H1 (cell line): ENCODE data around the gene SCNN1A. TPM values are rescaled to one million over a fixed set of nuclear protein-coding genes. Genes with fewer than 3 reads are reported as not detected.

Experiments used
- CTCF ChIA-PET: fragments of 300-600 bp; sonication (Branson Sonifier 250); formaldehyde crosslinking; loops from one replicate; lab custom pipeline; 2021; ENCODE audit not compliant: partially characterized antibody; lab: Charles Lee
- POLR2A ChIA-PET: fragments of 300-600 bp; sonication (Branson Sonifier 250); formaldehyde crosslinking; loops from one replicate; lab custom pipeline; 2021; ENCODE audit warnings: inconsistent platforms; ENCODE audit not compliant: partially characterized antibody; lab: Charles Lee
- DNase-seq, 2 experiments: peaks; one replicate each; pipeline versions ENCODE4 v3.0.0 to v3.0.0-alpha.2; 2010 to 2022; ENCODE audit warnings: low spot score in 2 of 2, low read depth in 1 of 2, mixed read lengths in 1 of 2
- FAIRE-seq: peaks from 2 replicates; lab custom pipeline; 2011; peaks lifted over from hg19 to GRCh38; lab: Jason Lieb, UNC
- H2AFZ ChIP-seq: 2 replicates; pipeline ENCODE4 v1.8.1; 2012; ENCODE audit warnings: low read length, inconsistent platforms
- H2AK5ac ChIP-seq: 2 replicates; pipeline ENCODE4 v1.6.1; 2013; ENCODE audit warnings: low read depth, low read length
- H2BK120ac ChIP-seq: replicated peaks from 2 replicates; pipeline ENCODE3; 2013; ENCODE audit warnings: low read depth, low read length, inconsistent platforms
- H2BK12ac ChIP-seq: 2 replicates; pipeline ENCODE4 v1.6.1; 2013; ENCODE audit warnings: low read depth, low read length
- H2BK15ac ChIP-seq: 2 replicates; pipeline ENCODE4 v1.6.1; 2013; ENCODE audit warnings: low read length
- H2BK20ac ChIP-seq: 2 replicates; pipeline ENCODE4 v1.6.1; 2013; ENCODE audit warnings: low read length
- H2BK5ac ChIP-seq: 2 replicates; pipeline ENCODE4 v1.6.1; 2013; ENCODE audit warnings: low read depth, low read length
- H3K14ac ChIP-seq: 2 replicates; pipeline ENCODE4 v1.6.1; 2013; ENCODE audit warnings: inconsistent platforms; ENCODE audit not compliant: insufficient read length
- H3K18ac ChIP-seq: 2 replicates; pipeline ENCODE4 v1.6.1; 2013; ENCODE audit warnings: low read length; ENCODE audit errors: extremely low read depth
- H3K23ac ChIP-seq: 2 replicates; pipeline ENCODE4 v1.6.1; 2013; ENCODE audit warnings: inconsistent platforms; ENCODE audit not compliant: insufficient read length
- H3K23me2 ChIP-seq: 2 replicates; pipeline ENCODE4 v1.6.1; 2013; ENCODE audit warnings: low read depth, low read length
- H3K27ac ChIP-seq: 2 replicates; pipeline ENCODE4 v1.6.1; 2011; ENCODE audit warnings: low read depth, low read length, inconsistent platforms
- H3K27me3 ChIP-seq, 4 experiments: replicated peaks in 1 of 4; 1 replicate in 1 of 4; 2 replicates in 3 of 4; pipeline versions ENCODE4 v1.6.1 to v1.8.1; 2011 to 2013; ENCODE audit warnings: low read length in 3 of 4, mild to moderate bottlenecking in 3 of 4, inconsistent platforms in 2 of 4, mixed read lengths in 2 of 4, moderate library complexity in 1 of 4; ENCODE audit not compliant: control insufficient read depth in 3 of 4, insufficient read depth in 3 of 4; ENCODE audit errors: extremely low read depth in 1 of 4
- H3K36me3 ChIP-seq, 4 experiments: 2 replicates each; pipeline versions ENCODE4 v1.6.1 to v1.8.1; 2011 to 2013; ENCODE audit warnings: mild to moderate bottlenecking in 4 of 4, low read length in 3 of 4, moderate library complexity in 2 of 4, control low read depth in 1 of 4, inconsistent platforms in 1 of 4; ENCODE audit not compliant: insufficient read depth in 4 of 4, control insufficient read depth in 2 of 4
- H3K4ac ChIP-seq: replicated peaks from 2 replicates; pipeline ENCODE3; 2013; ENCODE audit warnings: low read length, low read depth, mixed read lengths, inconsistent platforms; ENCODE audit not compliant: insufficient read length
- H3K4me1 ChIP-seq, 4 experiments: replicated peaks in 1 of 4; 1 replicate in 1 of 4; 2 replicates in 3 of 4; pipeline versions ENCODE4 v1.6.1 to v1.8.1; 2011 to 2013; ENCODE audit warnings: low read length in 3 of 4, inconsistent platforms in 2 of 4, mixed read lengths in 1 of 4; ENCODE audit not compliant: insufficient read depth in 4 of 4, control insufficient read depth in 3 of 4
- H3K4me2 ChIP-seq, 2 experiments: 2 replicates each; pipeline versions ENCODE4 v1.6.1 to v1.8.1; 2011 to 2013; ENCODE audit warnings: low read depth in 2 of 2, low read length in 2 of 2, control low read depth in 1 of 2, inconsistent platforms in 1 of 2, mild to moderate bottlenecking in 1 of 2; ENCODE audit not compliant: insufficient read depth in 1 of 2
- H3K4me3 ChIP-seq, 4 experiments: fragments of 200-600, 300-600 bp in 1 of 4; sonication (generic), shearing (Covaris generic), sonication (Bioruptor Twin) in 1 of 4; 2 replicates each; pipeline versions ENCODE4 v1.5.1 to v1.8.1; 2011 to 2016; ENCODE audit warnings: low read length in 4 of 4, low read depth in 3 of 4, control low read depth in 2 of 4, inconsistent platforms in 2 of 4, mild to moderate bottlenecking in 2 of 4, mixed read lengths in 1 of 4, moderate library complexity in 1 of 4; ENCODE audit not compliant: insufficient read depth in 2 of 4; ENCODE audit errors: extremely low read depth in 1 of 4
- H3K56ac ChIP-seq: replicated peaks from 2 replicates; pipeline ENCODE3; 2013; ENCODE audit warnings: low read depth, mild to moderate bottlenecking, mixed read lengths, low read length, inconsistent platforms; ENCODE audit not compliant: insufficient read length
- H3K79me1 ChIP-seq: 2 replicates; pipeline ENCODE4 v1.6.1; 2013; ENCODE audit warnings: low read depth, low read length, control low read depth
- H3K79me2 ChIP-seq, 2 experiments: 2 replicates each; pipeline versions ENCODE4 v1.6.1 to v1.8.1; 2012 to 2013; ENCODE audit warnings: low read length in 2 of 2, mild to moderate bottlenecking in 2 of 2, inconsistent platforms in 1 of 2; ENCODE audit not compliant: insufficient read depth in 2 of 2, control insufficient read depth in 1 of 2
- H3K9ac ChIP-seq, 4 experiments: replicated peaks in 1 of 4; 1 replicate in 1 of 4; 2 replicates in 3 of 4; pipeline versions ENCODE4 v1.6.1 to v1.8.1; 2011 to 2013; ENCODE audit warnings: low read depth in 3 of 4, low read length in 3 of 4, control low read depth in 2 of 4, mild to moderate bottlenecking in 2 of 4, moderate library complexity in 2 of 4, inconsistent platforms in 1 of 4; ENCODE audit errors: extremely low read depth in 1 of 4
- H3K9me3 ChIP-seq, 2 experiments: 2 replicates each; pipeline versions ENCODE4 v1.6.1 to v1.8.1; 2012 to 2013; ENCODE audit warnings: mild to moderate bottlenecking in 2 of 2, moderate library complexity in 2 of 2, control low read depth in 1 of 2, inconsistent platforms in 1 of 2, low read depth in 1 of 2, low read length in 1 of 2, mixed read lengths in 1 of 2; ENCODE audit not compliant: insufficient read depth in 2 of 2
- H4K20me1 ChIP-seq, 2 experiments: replicated peaks in 1 of 2; 2 replicates each; pipeline versions ENCODE3 to v1.8.1; 2011 to 2013; ENCODE audit warnings: inconsistent platforms in 2 of 2, low read length in 2 of 2, mild to moderate bottlenecking in 1 of 2; ENCODE audit not compliant: insufficient read depth in 2 of 2, control insufficient read depth in 1 of 2
- H4K5ac ChIP-seq: 2 replicates; pipeline ENCODE4 v1.6.1; 2013; ENCODE audit warnings: low read length, low read depth, mixed read lengths, inconsistent platforms; ENCODE audit not compliant: insufficient read length
- H4K8ac ChIP-seq: 2 replicates; pipeline ENCODE4 v1.8.0; 2013; ENCODE audit warnings: mild to moderate bottlenecking, moderate library complexity, low read length, inconsistent platforms; ENCODE audit not compliant: insufficient read depth; ENCODE audit errors: extremely low read depth
- H4K91ac ChIP-seq: replicated peaks from 2 replicates; pipeline ENCODE3; 2013; ENCODE audit warnings: low read length, mixed read lengths, inconsistent platforms; ENCODE audit not compliant: insufficient read length
- ATF2 ChIP-seq: IDR thresholded peaks from 2 replicates; pipeline ENCODE4 v1.6.1; 2012; ENCODE audit warnings: low read length, inconsistent platforms
- BACH1 ChIP-seq: IDR thresholded peaks from 2 replicates; pipeline ENCODE4 v1.6.1; 2012; ENCODE audit warnings: low read length, improper control_type of control experiment
- BRCA1 ChIP-seq: IDR thresholded peaks from 2 replicates; pipeline ENCODE4 v1.6.1; 2012; ENCODE audit warnings: low read depth, low read length, improper control_type of control experiment
- CBX5 ChIP-seq: fragments of 300-800, 300-1000 bp; sonication (generic); IDR thresholded peaks from 2 replicates; pipeline ENCODE4 v1.7.1; 2016; ENCODE audit warnings: antibody characterized with exemption, low read length, low read depth
- CREB1 ChIP-seq: IDR thresholded peaks from 2 replicates; pipeline ENCODE4 v1.6.1; 2012; ENCODE audit warnings: inconsistent platforms
- GTF2F1 ChIP-seq: IDR thresholded peaks from 2 replicates; pipeline ENCODE4 v1.6.1; 2012; ENCODE audit warnings: low read depth, low read length, improper control_type of control experiment, borderline replicate concordance
- POLR2AphosphoS5 ChIP-seq: IDR thresholded peaks from 2 replicates; pipeline ENCODE4 v1.6.1; 2011; ENCODE audit warnings: low read depth, low read length
- RFX5 ChIP-seq: IDR thresholded peaks from 2 replicates; pipeline ENCODE4 v1.6.1; 2011; ENCODE audit warnings: low read depth, low read length, improper control_type of control experiment, borderline replicate concordance
- RXRA ChIP-seq: IDR thresholded peaks from 2 replicates; pipeline ENCODE4 v1.6.1; 2011; ENCODE audit warnings: low read depth, mild to moderate bottlenecking, low read length, moderate library complexity; ENCODE audit not compliant: insufficient read depth
- SAP30 ChIP-seq: fragments of 300-600 bp; sonication (generic); IDR thresholded peaks from 2 replicates; pipeline ENCODE4 v1.7.1; 2012; ENCODE audit warnings: low read length, moderate library complexity, mild to moderate bottlenecking, inconsistent platforms; ENCODE audit not compliant: insufficient read depth, insufficient replicate concordance
- TEAD4 ChIP-seq: IDR thresholded peaks from 2 replicates; pipeline ENCODE4 v1.6.1; 2012; ENCODE audit warnings: low read depth, low read length, inconsistent platforms, mixed read lengths
- WGBS, 2 experiments: shearing (Covaris generic) in 1 of 2; methylation state at CpG; one replicate each; pipeline versions ENCODE4 v1.1.6 to v1.1.7; 2013 to 2015; ENCODE audit warnings: low lambda C conversion rate in 2 of 2, mixed read lengths in 2 of 2, inconsistent platforms in 1 of 2, low coverage in 1 of 2, missing lambda C conversion rate in 1 of 2; ENCODE audit not compliant: insufficient replicate concordance in 2 of 2, insufficient coverage in 1 of 2, insufficient read length in 1 of 2; ENCODE audit errors: extremely low coverage in 1 of 2, missing lambda C conversion rate in 1 of 2; 5-methylcytosine and 5-hydroxymethylcytosine counted together
- polyA plus RNA-seq, 7 experiments: library from polyadenylated mRNA; depleted of rRNA in 3 of 7; stranded (reverse) in 5 of 7; unstranded in 2 of 7; fragments of >200 nt in 5 of 7; fragments of 200-250 nt in 2 of 7; gene quantifications; 1 replicate in 5 of 7; 2 replicates in 1 of 7; 4 replicates in 1 of 7; pipeline versions ENCODE4 v1.2.1 to v1.2.3, GENCODE V29; 2011 to 2013; ENCODE audit warnings: missing spikeins in 2 of 7, mixed read lengths in 2 of 7
- total RNA-seq: library from RNA; stranded (reverse); fragmentation: NEBNext Ultra II Directional; extraction: Animal tissue kit (Norgen Biotek cat#: 25700); gene quantifications from 2 replicates; pipeline ENCODE4 v1.2.1, GENCODE V29; 2021
- TF ChIP-seq, protein P1 (sequence below): IDR thresholded peaks from 2 replicates; pipeline ENCODE4 v1.6.1; 2012; ENCODE audit warnings: inconsistent platforms

The SCNN1A gene
- total and polyA plus RNA-seq, 2 of the 8 experiments (the other 6 are each of a cell fraction or from before 2014, with no cell fraction given) = 85.5 to 156 TPM

GRCh38 chr12:6301721-6302120 is 73.6 kb downstream of the SCNN1A start:
- H3K9ac ChIP-seq = no peak overlapping the region
- TF ChIP-seq, protein P1, sequence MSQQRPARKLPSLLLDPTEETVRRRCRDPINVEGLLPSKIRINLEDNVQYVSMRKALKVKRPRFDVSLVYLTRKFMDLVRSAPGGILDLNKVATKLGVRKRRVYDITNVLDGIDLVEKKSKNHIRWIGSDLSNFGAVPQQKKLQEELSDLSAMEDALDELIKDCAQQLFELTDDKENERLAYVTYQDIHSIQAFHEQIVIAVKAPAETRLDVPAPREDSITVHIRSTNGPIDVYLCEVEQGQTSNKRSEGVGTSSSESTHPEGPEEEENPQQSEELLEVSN = no peak
- TF ChIP-seq RXRA (no peak), CREB1 (0 out of 2 replicates have a peak, but pooled peaks have one; percentile 33), SAP30 (no peak), POLR2AphosphoS5 (no peak), RFX5 (peak; percentile 85), GTF2F1 (no peak), BRCA1 (no peak), ATF2 (no peak), BACH1 (no peak), CBX5 (no peak), TEAD4 (no peak)
- H3K14ac ChIP-seq = no peak overlapping the region
- H2BK15ac ChIP-seq = no peak overlapping the region
- no peak overlapping the region for H3K4me3 ChIP-seq
- H3K4me1 ChIP-seq = no peaks in the 10 kb centered on the region
- no peak overlapping the region for H2AFZ ChIP-seq
- CTCF ChIA-PET = interaction anchor here (0.7 to 1.3 kb wide), 2 partner anchors 22 to 244 kb away, joined by 3 to 4 read pairs; no protein-coding TSS in a partner anchor
- H3K23me2 ChIP-seq = no peaks in the 10 kb centered on the region
- no peaks in the 10 kb centered on the region; a peak in 1 of 7 replicates for H3K27me3 ChIP-seq
- no peak overlapping the region for H3K4me2 ChIP-seq
- POLR2A ChIA-PET = no interaction called here
- no peaks in the 10 kb centered on the region for H3K79me2 ChIP-seq
- DNase-seq = no peak
- no peaks in the 10 kb centered on the region for H3K9me3 ChIP-seq
- no peak overlapping the region for H2BK12ac ChIP-seq
- H4K20me1 ChIP-seq = no peaks in the 10 kb centered on the region
- FAIRE-seq = no peak
- no peak overlapping the region for H2BK20ac ChIP-seq
- no peak overlapping the region for H2AK5ac ChIP-seq
- no peak overlapping the region for H4K5ac ChIP-seq
- no peaks in the 10 kb centered on the region for H3K36me3 ChIP-seq
- no peak overlapping the region for H4K8ac ChIP-seq
- H3K56ac ChIP-seq = no peak overlapping the region
- no peak overlapping the region for H2BK120ac ChIP-seq
- 95% methylated on average over 7 of the region's 7 CpGs; no CpG with 5 or more reads in 1 of the 2 experiments for WGBS, 2 experiments
- no peak overlapping the region for H3K23ac ChIP-seq
- no peak overlapping the region for H3K18ac ChIP-seq
- H3K79me1 ChIP-seq = no peaks in the 10 kb centered on the region
- H2BK5ac ChIP-seq = no peak overlapping the region
- no peak overlapping the region for H3K4ac ChIP-seq
- no peak overlapping the region for H3K27ac ChIP-seq
- H4K91ac ChIP-seq = peak overlapping the region; percentile 6
